ENCODE data around the gene HSD11B1L.

Gene HSD11B1L

DNA sequence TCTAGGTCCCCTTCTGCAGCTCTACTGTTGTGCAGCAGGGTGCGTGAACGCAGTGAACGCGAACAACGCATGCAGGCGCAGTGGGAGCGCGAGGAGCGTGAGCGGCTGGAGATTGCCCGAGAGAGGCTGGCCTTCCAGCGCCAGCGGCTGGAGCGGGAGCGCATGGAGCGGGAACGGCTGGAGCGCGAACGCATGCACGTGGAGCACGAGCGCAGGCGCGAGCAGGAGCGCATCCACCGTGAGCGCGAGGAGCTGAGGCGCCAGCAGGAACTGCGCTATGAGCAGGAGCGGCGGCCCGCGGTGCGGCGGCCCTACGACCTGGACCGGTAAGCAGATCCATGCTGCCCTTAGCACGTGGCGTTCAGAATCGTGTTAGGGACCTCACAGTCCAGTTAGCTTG lies 19.3 kb upstream of the HSD11B1L start:
- Histone ChIP-seq H3K27ac (replicated peaks) (no peak overlapping the region), H3K4me3 (replicated peaks; ENCODE audit: insufficient read depth, low read length) (no peak overlapping the region), H3K27me3 (ENCODE audit: insufficient read depth, poor library complexity, severe bottlenecking) (no peaks in the 10 kb centered on the region)
- DNase-seq (ENCODE audit: low read depth in 1 of 2, low spot score in 1 of 2), result no peak
- TF ChIP-seq, protein P1, sequence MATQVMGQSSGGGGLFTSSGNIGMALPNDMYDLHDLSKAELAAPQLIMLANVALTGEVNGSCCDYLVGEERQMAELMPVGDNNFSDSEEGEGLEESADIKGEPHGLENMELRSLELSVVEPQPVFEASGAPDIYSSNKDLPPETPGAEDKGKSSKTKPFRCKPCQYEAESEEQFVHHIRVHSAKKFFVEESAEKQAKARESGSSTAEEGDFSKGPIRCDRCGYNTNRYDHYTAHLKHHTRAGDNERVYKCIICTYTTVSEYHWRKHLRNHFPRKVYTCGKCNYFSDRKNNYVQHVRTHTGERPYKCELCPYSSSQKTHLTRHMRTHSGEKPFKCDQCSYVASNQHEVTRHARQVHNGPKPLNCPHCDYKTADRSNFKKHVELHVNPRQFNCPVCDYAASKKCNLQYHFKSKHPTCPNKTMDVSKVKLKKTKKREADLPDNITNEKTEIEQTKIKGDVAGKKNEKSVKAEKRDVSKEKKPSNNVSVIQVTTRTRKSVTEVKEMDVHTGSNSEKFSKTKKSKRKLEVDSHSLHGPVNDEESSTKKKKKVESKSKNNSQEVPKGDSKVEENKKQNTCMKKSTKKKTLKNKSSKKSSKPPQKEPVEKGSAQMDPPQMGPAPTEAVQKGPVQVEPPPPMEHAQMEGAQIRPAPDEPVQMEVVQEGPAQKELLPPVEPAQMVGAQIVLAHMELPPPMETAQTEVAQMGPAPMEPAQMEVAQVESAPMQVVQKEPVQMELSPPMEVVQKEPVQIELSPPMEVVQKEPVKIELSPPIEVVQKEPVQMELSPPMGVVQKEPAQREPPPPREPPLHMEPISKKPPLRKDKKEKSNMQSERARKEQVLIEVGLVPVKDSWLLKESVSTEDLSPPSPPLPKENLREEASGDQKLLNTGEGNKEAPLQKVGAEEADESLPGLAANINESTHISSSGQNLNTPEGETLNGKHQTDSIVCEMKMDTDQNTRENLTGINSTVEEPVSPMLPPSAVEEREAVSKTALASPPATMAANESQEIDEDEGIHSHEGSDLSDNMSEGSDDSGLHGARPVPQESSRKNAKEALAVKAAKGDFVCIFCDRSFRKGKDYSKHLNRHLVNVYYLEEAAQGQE (IDR thresholded peaks at IDR 0.05; ENCODE audit: insufficient replicate concordance, low read depth), result no peak
- TF ChIP-seq POLR2AphosphoS5 (IDR thresholded peaks at IDR 0.05; ENCODE audit: low read depth), result no peak
- TF ChIP-seq, protein P2, sequence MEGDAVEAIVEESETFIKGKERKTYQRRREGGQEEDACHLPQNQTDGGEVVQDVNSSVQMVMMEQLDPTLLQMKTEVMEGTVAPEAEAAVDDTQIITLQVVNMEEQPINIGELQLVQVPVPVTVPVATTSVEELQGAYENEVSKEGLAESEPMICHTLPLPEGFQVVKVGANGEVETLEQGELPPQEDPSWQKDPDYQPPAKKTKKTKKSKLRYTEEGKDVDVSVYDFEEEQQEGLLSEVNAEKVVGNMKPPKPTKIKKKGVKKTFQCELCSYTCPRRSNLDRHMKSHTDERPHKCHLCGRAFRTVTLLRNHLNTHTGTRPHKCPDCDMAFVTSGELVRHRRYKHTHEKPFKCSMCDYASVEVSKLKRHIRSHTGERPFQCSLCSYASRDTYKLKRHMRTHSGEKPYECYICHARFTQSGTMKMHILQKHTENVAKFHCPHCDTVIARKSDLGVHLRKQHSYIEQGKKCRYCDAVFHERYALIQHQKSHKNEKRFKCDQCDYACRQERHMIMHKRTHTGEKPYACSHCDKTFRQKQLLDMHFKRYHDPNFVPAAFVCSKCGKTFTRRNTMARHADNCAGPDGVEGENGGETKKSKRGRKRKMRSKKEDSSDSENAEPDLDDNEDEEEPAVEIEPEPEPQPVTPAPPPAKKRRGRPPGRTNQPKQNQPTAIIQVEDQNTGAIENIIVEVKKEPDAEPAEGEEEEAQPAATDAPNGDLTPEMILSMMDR (IDR thresholded peaks at IDR 0.05; ENCODE audit: insufficient read depth, low read length), result no peak
- no peak for TF ChIP-seq SPI1 (IDR thresholded peaks at IDR 0.05; ENCODE audit: borderline replicate concordance, low read depth)
- no peak for TF ChIP-seq GABPA (IDR thresholded peaks at IDR 0.05; ENCODE audit: low read depth)

DNA sequence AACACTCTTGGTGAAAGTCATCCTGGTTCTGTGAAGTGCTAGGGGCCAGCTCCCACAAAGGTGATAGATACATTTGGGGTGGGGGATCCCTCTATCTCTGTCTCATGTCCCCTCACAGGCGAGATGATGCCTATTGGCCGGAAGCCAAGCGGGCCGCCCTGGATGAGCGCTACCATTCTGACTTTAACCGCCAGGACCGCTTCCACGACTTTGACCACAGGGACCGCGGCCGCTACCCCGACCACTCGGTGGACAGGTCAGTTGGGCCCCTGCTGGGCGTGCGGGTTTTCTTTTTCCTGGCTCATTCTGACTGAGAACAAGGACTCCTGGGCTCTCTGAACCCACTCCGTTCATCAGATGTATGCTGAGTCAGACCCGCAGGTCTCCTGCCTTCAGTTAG lies 16.9 kb upstream of the HSD11B1L start:
- Histone ChIP-seq H3K27me3 (ENCODE audit: insufficient read depth, poor library complexity, severe bottlenecking) (no peaks in the 10 kb centered on the region), H3K27ac (replicated peaks) (no peak overlapping the region), H3K4me3 (replicated peaks; ENCODE audit: insufficient read depth, low read length) (no peak overlapping the region)
- DNase-seq (ENCODE audit: low read depth in 1 of 2, low spot score in 1 of 2), result no peak
- TF ChIP-seq GABPA (IDR thresholded peaks at IDR 0.05; ENCODE audit: low read depth), result no peak
- no peak for TF ChIP-seq POLR2AphosphoS5 (IDR thresholded peaks at IDR 0.05; ENCODE audit: low read depth)
- TF ChIP-seq, protein P2 (IDR thresholded peaks at IDR 0.05; ENCODE audit: insufficient read depth, low read length), result no peak
- TF ChIP-seq, protein P1 (IDR thresholded peaks at IDR 0.05; ENCODE audit: insufficient replicate concordance, low read depth), result no peak
- TF ChIP-seq SPI1 (IDR thresholded peaks at IDR 0.05; ENCODE audit: borderline replicate concordance, low read depth), result no peak

DNA sequence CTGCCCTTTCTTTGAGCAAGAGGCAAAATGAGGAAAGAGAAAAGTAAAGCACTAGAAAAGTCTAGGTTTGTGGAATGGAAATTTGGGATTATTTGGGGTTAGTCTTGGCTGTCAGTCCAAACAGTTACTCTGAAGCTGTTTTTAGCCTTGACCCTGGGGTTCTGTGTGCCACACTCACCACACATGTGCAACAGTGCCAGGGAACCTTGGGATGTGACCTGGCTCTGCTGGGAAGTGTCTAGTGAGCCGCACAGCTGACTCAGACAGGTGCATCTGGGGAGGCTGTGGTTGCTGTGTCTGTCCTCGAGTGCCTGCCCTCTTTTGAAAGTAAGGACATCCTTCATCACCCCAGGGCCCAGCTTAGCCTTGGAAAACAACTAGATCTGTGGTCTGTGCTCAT lies 16.3 kb upstream of the HSD11B1L start:
- DNase-seq (ENCODE audit: low read depth in 1 of 2, low spot score in 1 of 2), result no peak
- TF ChIP-seq POLR2AphosphoS5 (IDR thresholded peaks at IDR 0.05; ENCODE audit: low read depth) (no peak), SPI1 (IDR thresholded peaks at IDR 0.05; ENCODE audit: borderline replicate concordance, low read depth) (no peak), GABPA (IDR thresholded peaks at IDR 0.05; ENCODE audit: low read depth) (no peak)
- TF ChIP-seq, protein P2 (IDR thresholded peaks at IDR 0.05; ENCODE audit: insufficient read depth, low read length), result no peak
- TF ChIP-seq, protein P1 (IDR thresholded peaks at IDR 0.05; ENCODE audit: insufficient replicate concordance, low read depth), result no peak
- Histone ChIP-seq H3K4me3 (replicated peaks; ENCODE audit: insufficient read depth, low read length) (no peak overlapping the region), H3K27ac (replicated peaks) (no peak overlapping the region), H3K27me3 (ENCODE audit: insufficient read depth, poor library complexity, severe bottlenecking) (no peaks in the 10 kb centered on the region)

Measured in HL-60 (cell line).